ENCODE measurements around the gene MAST4.
A peak's percentile ranks its signal among the peaks of the same experiment; 100 is the strongest.

Gene MAST4

DNA sequence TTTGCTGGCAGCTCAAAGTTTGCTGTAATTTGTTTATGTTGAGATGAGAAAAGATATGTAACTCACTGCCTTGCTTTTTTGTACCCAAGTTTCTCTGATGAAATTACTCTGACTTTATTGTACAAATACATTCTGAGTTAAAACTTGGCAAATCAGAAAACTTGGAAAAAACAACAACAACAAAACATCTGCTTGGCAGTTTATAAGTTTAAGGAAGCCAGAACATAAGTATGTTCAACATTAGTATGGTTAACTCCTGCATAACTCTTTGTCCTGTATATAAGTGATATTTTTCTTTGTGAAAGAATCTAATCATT, 233.1 kb downstream of the MAST4 start:
- Histone ChIP-seq H3K9me3 (ENCODE audit: insufficient read depth, low read length) (no peaks in the 10 kb centered on the region), H3K4me3 (ENCODE audit: low read length) (peak overlapping the region; percentile 50), H2AFZ (ENCODE audit: low read depth, low read length) (no peak overlapping the region), H3K27ac (ENCODE audit: low read length) (no peak overlapping the region), H3K4me1 (ENCODE audit: low read length) (peaks cover 13% of the 10 kb centered on the region), H3K9ac (ENCODE audit: low read length) (no peak overlapping the region), H3K36me3 (replicated peaks; ENCODE audit: low read depth, low read length) (no peaks in the 10 kb centered on the region), H4K20me1 (ENCODE audit: insufficient read depth, low read length) (no peaks in the 10 kb centered on the region; the same call in 1 of the 2 replicates), H3K4me2 (ENCODE audit: low read length) (peak overlapping the region; percentile 48), H3K79me2 (ENCODE audit: low read length) (no peaks in the 10 kb centered on the region), H3K27me3 (ENCODE audit: low read depth, low read length) (peaks cover 58% of the 10 kb centered on the region)
- TF ChIP-seq EZH2phosphoT487 (IDR thresholded peaks at IDR 0.05; ENCODE audit: low read depth): no peak
- TF ChIP-seq, protein P1, sequence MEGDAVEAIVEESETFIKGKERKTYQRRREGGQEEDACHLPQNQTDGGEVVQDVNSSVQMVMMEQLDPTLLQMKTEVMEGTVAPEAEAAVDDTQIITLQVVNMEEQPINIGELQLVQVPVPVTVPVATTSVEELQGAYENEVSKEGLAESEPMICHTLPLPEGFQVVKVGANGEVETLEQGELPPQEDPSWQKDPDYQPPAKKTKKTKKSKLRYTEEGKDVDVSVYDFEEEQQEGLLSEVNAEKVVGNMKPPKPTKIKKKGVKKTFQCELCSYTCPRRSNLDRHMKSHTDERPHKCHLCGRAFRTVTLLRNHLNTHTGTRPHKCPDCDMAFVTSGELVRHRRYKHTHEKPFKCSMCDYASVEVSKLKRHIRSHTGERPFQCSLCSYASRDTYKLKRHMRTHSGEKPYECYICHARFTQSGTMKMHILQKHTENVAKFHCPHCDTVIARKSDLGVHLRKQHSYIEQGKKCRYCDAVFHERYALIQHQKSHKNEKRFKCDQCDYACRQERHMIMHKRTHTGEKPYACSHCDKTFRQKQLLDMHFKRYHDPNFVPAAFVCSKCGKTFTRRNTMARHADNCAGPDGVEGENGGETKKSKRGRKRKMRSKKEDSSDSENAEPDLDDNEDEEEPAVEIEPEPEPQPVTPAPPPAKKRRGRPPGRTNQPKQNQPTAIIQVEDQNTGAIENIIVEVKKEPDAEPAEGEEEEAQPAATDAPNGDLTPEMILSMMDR (IDR thresholded peaks at IDR 0.05; ENCODE audit: low read depth, low read length): no peak

DNA sequence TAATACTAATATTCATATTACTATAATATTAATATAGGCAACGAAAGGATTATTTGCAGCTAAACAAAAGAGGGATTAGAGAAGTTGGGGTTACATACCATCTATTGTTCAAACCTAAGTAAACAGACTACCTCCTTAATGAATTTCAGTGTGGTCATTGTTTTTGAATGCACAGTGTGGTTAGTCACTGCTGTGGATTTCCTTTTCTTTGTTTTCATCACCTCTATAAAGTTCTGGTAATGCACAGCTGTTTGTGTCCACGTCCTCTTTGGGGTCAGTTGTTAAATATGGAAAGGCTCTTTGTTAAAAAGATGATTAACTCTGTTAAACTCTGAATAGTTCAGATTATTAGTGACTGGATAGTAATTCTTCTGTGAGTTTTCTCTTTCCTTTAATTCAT, 233.6 kb downstream of the MAST4 start:
- Histone ChIP-seq H3K27ac (ENCODE audit: low read length) (no peak overlapping the region), H3K79me2 (ENCODE audit: low read length) (no peaks in the 10 kb centered on the region), H4K20me1 (ENCODE audit: insufficient read depth, low read length) (no peaks in the 10 kb centered on the region; the same call in 1 of the 2 replicates), H3K4me1 (ENCODE audit: low read length) (peaks cover 13% of the 10 kb centered on the region), H3K4me3 (ENCODE audit: low read length) (no peak overlapping the region), H2AFZ (ENCODE audit: low read depth, low read length) (no peak overlapping the region), H3K27me3 (ENCODE audit: low read depth, low read length) (peaks cover 63% of the 10 kb centered on the region), H3K9ac (ENCODE audit: low read length) (no peak overlapping the region), H3K4me2 (ENCODE audit: low read length) (no peak overlapping the region), H3K9me3 (ENCODE audit: insufficient read depth, low read length) (no peaks in the 10 kb centered on the region), H3K36me3 (replicated peaks; ENCODE audit: low read depth, low read length) (no peaks in the 10 kb centered on the region)
- TF ChIP-seq, protein P1 (IDR thresholded peaks at IDR 0.05; ENCODE audit: low read depth, low read length): no peak
- TF ChIP-seq EZH2phosphoT487 (IDR thresholded peaks at IDR 0.05; ENCODE audit: low read depth): no peak

- H2AFZ ChIP-seq (ENCODE audit: low read depth, low read length): no peak overlapping the region
- H3K9me3 ChIP-seq (ENCODE audit: insufficient read depth, low read length): no peaks in the 10 kb centered on the region
- TF ChIP-seq EZH2phosphoT487 (IDR thresholded peaks at IDR 0.05; ENCODE audit: low read depth): no peak
- TF ChIP-seq, protein P1 (IDR thresholded peaks at IDR 0.05; ENCODE audit: low read depth, low read length): peak; percentile 34; the same call in 1 of the 2 replicates
- H3K36me3 ChIP-seq (replicated peaks; ENCODE audit: low read depth, low read length): no peaks in the 10 kb centered on the region
- no peak overlapping the region for H3K4me2 ChIP-seq (ENCODE audit: low read length)
- no peaks in the 10 kb centered on the region for H3K79me2 ChIP-seq (ENCODE audit: low read length)
- H3K4me1 ChIP-seq (ENCODE audit: low read length): peaks cover 13% of the 10 kb centered on the region
- H3K9ac ChIP-seq (ENCODE audit: low read length): no peak overlapping the region
- H3K27me3 ChIP-seq (ENCODE audit: low read depth, low read length): peaks cover 66% of the 10 kb centered on the region
- no peak overlapping the region for H3K27ac ChIP-seq (ENCODE audit: low read length)
- no peak overlapping the region for H3K4me3 ChIP-seq (ENCODE audit: low read length)
- no peaks in the 10 kb centered on the region; the same call in 1 of the 2 replicates for H4K20me1 ChIP-seq (ENCODE audit: insufficient read depth, low read length)
These were observed 234.4 kb downstream of the MAST4 start for GRCh38 chr5:66830636-66831035.

DNA sequence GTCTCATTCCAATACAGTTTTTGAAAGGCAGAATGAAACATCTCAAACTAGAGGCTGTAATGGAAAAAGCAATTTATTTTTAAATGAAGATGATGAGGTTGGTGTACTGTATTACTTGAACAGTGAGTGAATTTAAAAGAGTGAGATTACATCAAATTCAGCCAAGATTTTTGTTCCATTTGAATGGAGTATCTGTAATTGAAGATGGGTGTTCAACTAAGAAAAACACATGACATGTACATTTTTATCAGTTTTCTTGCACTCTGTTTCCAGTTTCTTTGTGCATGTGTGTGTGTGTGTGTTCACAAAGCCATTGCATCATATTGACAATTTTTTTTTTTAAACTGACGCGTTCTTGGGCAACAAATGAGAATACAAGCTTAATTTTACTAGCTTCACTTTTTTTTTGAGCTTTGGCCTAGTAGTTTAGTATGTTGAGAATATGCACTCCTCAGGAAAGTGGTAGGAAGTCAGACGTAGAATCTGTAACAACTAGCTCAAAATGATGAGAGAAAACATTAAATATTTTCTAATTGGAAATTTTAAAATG, 243.5 kb downstream of the MAST4 start:
- no peak overlapping the region for H3K4me2 ChIP-seq (ENCODE audit: low read length)
- H3K36me3 ChIP-seq (replicated peaks; ENCODE audit: low read depth, low read length): no peaks in the 10 kb centered on the region
- H3K4me3 ChIP-seq (ENCODE audit: low read length): no peak overlapping the region
- peaks cover 77% of the 10 kb centered on the region for H3K27me3 ChIP-seq (ENCODE audit: low read depth, low read length)
- H3K9ac ChIP-seq (ENCODE audit: low read length): no peak overlapping the region
- H2AFZ ChIP-seq (ENCODE audit: low read depth, low read length): no peak overlapping the region
- no peak overlapping the region for H3K27ac ChIP-seq (ENCODE audit: low read length)
- no peaks in the 10 kb centered on the region for H3K9me3 ChIP-seq (ENCODE audit: insufficient read depth, low read length)
- TF ChIP-seq, protein P1 (IDR thresholded peaks at IDR 0.05; ENCODE audit: low read depth, low read length): no peak
- no peak for TF ChIP-seq EZH2phosphoT487 (IDR thresholded peaks at IDR 0.05; ENCODE audit: low read depth)
- H4K20me1 ChIP-seq (ENCODE audit: insufficient read depth, low read length): peaks cover 26% of the 10 kb centered on the region
- H3K79me2 ChIP-seq (ENCODE audit: low read length): no peaks in the 10 kb centered on the region
- peaks cover 16% of the 10 kb centered on the region for H3K4me1 ChIP-seq (ENCODE audit: low read length)

All from OCI-LY3 (cell line).